ENCODE data around the gene ATG4D.

Gene ATG4D

DNA sequence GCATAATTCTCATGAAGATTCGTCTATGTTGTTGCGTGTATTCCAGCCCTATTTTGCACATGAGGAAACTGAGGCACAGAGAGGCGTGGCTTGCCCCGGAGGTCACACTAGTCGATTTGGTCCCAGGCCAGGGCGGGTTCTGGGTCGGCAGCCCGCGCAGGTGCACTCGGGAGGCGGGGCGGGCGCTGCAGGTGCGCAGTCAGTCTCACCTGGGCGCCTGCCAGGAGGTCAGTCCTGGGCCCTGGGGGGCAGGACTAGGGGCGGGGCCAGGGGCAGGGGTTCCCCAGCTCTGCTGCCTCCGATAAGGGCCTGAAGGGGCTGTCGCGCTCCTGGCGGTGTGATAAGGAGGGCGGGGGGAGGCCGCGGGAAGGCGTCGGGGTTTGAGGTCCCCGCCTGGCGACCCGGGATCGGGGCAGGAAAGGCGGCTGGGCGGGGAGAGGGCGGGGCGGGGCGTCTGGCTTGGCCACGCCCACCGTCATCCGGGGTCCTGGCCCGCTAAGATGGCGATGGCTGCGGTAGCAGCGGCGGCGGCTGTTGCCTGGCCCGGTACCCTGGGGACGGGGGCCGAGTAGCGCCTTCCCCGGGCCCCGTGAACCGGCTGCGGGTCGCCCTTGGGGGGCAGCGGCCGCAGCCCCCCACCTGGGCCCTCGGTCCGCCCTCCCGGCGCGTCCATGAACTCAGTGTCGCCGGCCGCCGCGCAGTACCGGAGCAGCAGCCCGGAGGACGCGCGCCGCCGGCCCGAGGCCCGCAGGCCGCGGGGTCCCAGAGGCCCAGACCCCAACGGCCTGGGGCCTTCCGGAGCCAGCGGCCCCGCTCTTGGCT is at the start of gene ATG4D:
ATG4D (plus strand) TSS at position 485 of the 822 bp plus-strand sequence; CDS start at position 672, 187 bp downstream.
- DNase-seq (ENCODE audit: low read depth in 2 of 2) = peak; percentile 52 to 68

GRCh38 chr19:10497371-10497770 is 46.3 kb upstream of the ATG4D start:
- no peak for DNase-seq (ENCODE audit: low read depth in 2 of 2)

- DNase-seq (ENCODE audit: low read depth in 2 of 2) = no peak
These were observed 44.0 kb upstream of the ATG4D start for GRCh38 chr19:10499550-10500246.

DNA sequence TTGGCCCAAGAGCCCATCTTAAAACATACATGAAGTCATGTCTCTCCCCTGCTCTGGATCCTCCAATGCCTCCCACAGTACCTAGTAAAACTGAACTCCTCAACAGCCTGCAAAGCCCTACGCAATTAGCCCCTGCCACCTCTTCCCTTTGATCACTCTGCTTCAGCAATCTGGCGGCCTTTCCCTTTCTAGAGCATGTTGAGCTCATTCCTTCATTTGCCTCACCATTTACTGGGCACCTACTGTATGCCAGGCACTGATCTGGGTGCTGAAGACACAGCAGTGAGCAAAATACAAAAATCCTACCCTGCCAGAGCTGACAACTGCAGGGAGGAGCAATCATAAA is 43.5 kb upstream of the ATG4D start:
- no peak for DNase-seq (ENCODE audit: low read depth in 2 of 2)

- no peak for DNase-seq (ENCODE audit: low read depth in 2 of 2)
These were observed 41.7 kb upstream of the ATG4D start for GRCh38 chr19:10501971-10502523.

- DNase-seq (ENCODE audit: low read depth in 2 of 2) = peak; percentile 78 to 81
These were observed 41.1 kb upstream of the ATG4D start for GRCh38 chr19:10502524-10503001.

GRCh38 chr19:10503002-10503789 is 40.5 kb upstream of the ATG4D start, which contains the start of gene KEAP1:
Gene KEAP1, minus strand, starts transcription at chr19:10503356. Its CDS starts 3,323 bp downstream, at chr19:10500033.
- no peak for DNase-seq (ENCODE audit: low read depth in 2 of 2)

- peak; percentile 62 to 69 for DNase-seq (ENCODE audit: low read depth in 2 of 2)
These were observed 38.0 kb upstream of the ATG4D start for GRCh38 chr19:10505583-10506229.

DNA sequence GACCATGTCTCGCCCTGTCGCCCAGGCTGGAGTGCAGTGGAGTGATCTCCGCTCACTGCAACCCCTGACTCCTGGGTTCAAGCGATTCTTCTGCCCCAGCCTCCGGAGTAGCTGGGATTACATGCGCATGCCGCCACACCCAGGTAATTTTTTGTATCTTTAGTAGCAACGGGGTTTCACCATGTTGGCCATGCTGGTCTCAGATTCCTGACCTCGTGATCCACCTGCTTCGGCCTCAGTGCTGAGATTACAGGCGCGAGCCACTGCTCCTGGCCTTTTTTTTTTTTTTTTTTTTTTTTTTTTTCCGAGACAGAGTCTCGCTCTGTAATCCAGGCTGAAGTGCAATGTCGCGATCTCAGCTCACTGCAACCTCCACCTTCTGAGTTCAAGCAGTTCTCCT is 35.7 kb upstream of the ATG4D start:
- no peak for DNase-seq (ENCODE audit: low read depth in 2 of 2)

DNA sequence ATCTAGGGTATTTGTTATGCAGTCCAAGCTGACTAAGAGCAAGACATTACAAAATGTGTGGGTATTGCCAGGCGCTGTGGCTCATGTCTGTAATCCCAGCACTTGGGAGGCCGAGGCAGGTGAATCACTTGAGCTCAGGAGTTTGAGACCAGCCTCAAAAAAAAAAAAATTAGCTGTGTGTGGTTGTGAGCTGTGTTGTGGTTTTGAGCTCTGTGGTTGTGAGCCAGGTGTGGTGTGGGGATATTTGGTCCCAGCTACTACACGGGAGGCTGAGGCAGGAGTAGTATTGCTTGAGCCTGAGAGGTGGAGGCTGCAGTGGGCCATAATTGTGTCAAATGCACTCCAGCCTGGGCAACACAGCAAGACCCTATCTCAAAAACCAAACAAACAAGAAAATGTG is 35.0 kb upstream of the ATG4D start:
- no peak for DNase-seq (ENCODE audit: low read depth in 2 of 2)

DNA sequence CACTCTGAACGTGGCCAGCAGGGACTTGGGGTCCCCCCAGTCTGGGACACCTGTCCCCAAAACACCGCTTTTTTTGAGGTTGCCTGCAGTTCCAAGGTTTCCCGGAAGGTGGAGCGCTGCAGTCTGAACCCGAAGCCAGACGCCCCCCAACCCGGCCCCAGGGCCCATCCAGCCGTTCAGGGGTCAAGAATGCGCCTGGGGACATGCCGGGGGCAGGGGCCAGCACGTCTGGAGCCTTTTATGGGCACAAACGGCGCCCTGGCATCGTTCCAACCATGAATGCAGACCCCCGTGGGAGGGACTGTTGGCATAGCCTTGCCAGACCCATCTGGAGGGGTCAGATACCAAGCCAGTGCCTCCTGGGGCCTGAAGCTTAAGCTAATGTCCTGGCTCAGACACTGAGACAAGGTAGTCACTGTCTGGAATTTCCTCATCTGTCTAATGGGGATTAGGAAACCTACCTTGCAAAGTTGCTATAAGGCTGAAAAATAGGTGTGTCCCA is 33.4 kb upstream of the ATG4D start:
- no peak for DNase-seq (ENCODE audit: low read depth in 2 of 2)

GRCh38 chr19:10513223-10513622 is 30.5 kb upstream of the ATG4D start:
- no peak for DNase-seq (ENCODE audit: low read depth in 2 of 2)

- no peak for DNase-seq (ENCODE audit: low read depth in 2 of 2)
These were observed 29.2 kb upstream of the ATG4D start for GRCh38 chr19:10514211-10515145.

- no peak for DNase-seq (ENCODE audit: low read depth in 2 of 2)
These were observed 27.7 kb upstream of the ATG4D start for GRCh38 chr19:10516064-10516385.

DNA sequence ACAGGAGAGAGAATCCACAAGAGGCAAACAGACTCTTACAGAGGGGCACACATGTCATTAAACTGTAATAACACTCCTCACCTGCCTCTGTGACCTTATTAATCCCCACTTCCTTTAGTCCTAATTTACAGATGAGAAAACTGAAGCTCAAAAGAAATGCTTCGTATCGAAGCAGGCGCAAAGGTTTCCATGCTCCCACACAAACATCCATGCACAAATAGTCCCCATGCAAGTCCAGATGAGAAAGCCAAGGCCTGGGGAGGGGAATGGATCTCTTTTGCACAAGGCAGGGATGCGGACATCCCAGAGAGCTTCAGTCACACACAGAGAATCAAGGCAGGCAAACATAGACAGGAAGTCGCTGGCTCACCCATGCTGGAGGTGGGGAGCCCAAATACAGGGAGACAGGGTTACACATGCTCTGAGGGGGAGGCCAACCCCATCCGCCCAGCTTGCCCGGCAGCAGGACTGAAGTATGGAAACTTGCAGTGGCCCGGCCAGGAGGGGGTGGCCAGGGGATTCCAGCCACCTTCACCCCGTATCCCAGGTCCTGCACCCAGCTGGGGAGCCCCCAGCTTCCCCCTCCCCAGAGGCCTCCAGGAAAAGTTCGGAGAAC is 26.9 kb upstream of the ATG4D start:
- no peak for DNase-seq (ENCODE audit: low read depth in 2 of 2)

- no peak for DNase-seq (ENCODE audit: low read depth in 2 of 2)
These were observed 26.3 kb upstream of the ATG4D start, which contains the start of gene S1PR5 for GRCh38 chr19:10517361-10517759. Gene S1PR5, minus strand, starts transcription at chr19:10517447. Its CDS starts 2,436 bp downstream, at chr19:10515011.

GRCh38 chr19:10517760-10518443 is 25.8 kb upstream of the ATG4D start:
- DNase-seq (ENCODE audit: low read depth in 2 of 2) = no peak

DNA sequence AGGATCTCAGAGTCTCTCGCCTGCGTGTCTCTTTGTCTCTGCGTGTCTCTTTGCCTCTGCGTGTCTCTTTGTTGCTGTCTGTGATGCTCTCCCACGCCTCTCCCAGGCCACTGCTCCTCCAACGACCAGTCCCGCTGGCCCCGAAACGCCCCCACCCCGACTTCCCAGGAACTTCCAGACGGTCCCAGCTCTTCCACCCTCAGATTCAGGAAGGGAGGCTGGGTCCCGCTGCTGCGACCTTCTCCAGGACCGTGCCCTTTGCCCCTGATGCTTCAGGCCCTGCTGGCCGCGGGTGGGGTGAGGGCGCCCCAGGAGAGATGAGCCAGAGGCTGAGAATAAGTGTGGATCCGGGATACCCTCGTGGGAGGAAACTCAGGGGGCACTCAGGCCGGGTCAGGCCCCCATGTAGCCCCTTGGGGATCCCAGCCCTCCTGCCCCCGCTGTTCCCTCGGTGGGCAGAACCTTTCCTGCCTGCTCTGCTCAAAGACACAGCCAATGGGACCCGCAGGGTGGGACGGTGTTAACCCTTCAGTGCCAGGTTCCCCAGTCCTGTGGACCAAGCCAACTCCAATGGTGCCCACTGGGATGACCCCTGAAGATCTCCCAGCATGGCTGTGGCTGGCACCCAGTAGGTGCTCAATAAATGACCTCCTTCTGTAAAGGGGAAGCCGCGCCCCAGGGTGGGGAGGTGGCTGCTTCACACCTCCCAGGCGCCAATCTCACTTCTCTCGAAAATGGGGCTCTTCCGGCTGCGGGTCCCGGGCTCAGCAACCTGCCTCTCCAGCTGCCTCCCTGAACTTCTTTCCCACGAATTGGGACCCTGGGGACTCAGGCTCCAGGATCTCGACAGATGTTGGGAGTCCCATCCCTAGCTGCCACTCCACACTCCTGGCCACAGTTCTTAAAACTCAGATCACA is 25.0 kb upstream of the ATG4D start:
- no peak for DNase-seq (ENCODE audit: low read depth in 2 of 2)

Measured in stimulated activated CD8-positive, alpha-beta memory T cell treated with anti-CD3 and anti-CD28 coated beads, Interleukin-2, amount 100 ng/mL, for 1 hour (primary cell).